ENCODE results near the gene EXOG.

The EXOG gene

GRCh38 chr3:38496131-38496910, at the start of gene EXOG:
EXOG (plus strand) TSS chr3:38496340; CDS start chr3:38496368, 28 bp downstream.
- peak; percentile 89 to 96 (median 94) for DNase-seq (ENCODE audit: low read depth in 3 of 3)

GRCh38 chr3:38446812-38447211, 49.3 kb upstream of the EXOG start:
- no peak for DNase-seq (ENCODE audit: low read depth in 3 of 3)

- DNase-seq (ENCODE audit: low read depth in 3 of 3), result no peak
These were observed 45.3 kb upstream of the EXOG start for GRCh38 chr3:38450853-38451252.

- DNase-seq (ENCODE audit: low read depth in 3 of 3), result peak; percentile 47 to 76 (median 53)
These were observed 42.8 kb upstream of the EXOG start, which contains the start of gene ACVR2B for GRCh38 chr3:38453075-38453912. ACVR2B (plus strand) TSS chr3:38453890; CDS start chr3:38454323, 433 bp downstream.

GRCh38 chr3:38453913-38454177, 42.3 kb upstream of the EXOG start:
- DNase-seq (ENCODE audit: low read depth in 3 of 3), result no peak

GRCh38 chr3:38454178-38454883, 41.8 kb upstream of the EXOG start:
- DNase-seq (ENCODE audit: low read depth in 3 of 3), result peak in 1 of 3 donors; percentile 22

GRCh38 chr3:38454884-38455638, 41.1 kb upstream of the EXOG start:
- DNase-seq (ENCODE audit: low read depth in 3 of 3), result peak in 2 of 3 donors; percentile 15 to 25

- no peak for DNase-seq (ENCODE audit: low read depth in 3 of 3)
These were observed 40.3 kb upstream of the EXOG start for GRCh38 chr3:38455639-38456430.

GRCh38 chr3:38457111-38458003, 38.8 kb upstream of the EXOG start:
- DNase-seq (ENCODE audit: low read depth in 3 of 3), result no peak

- no peak for DNase-seq (ENCODE audit: low read depth in 3 of 3)
These were observed 37.2 kb upstream of the EXOG start for GRCh38 chr3:38458796-38459498.

- no peak for DNase-seq (ENCODE audit: low read depth in 3 of 3)
These were observed 36.6 kb upstream of the EXOG start for GRCh38 chr3:38459499-38460048.

- no peak for DNase-seq (ENCODE audit: low read depth in 3 of 3)
These were observed 35.5 kb upstream of the EXOG start for GRCh38 chr3:38460377-38461270.

GRCh38 chr3:38465588-38466154, 30.5 kb upstream of the EXOG start:
- no peak for DNase-seq (ENCODE audit: low read depth in 3 of 3)

GRCh38 chr3:38468765-38469164, 27.4 kb upstream of the EXOG start:
- no peak for DNase-seq (ENCODE audit: low read depth in 3 of 3)

GRCh38 chr3:38469852-38470251, 26.3 kb upstream of the EXOG start:
- DNase-seq (ENCODE audit: low read depth in 3 of 3), result no peak

- no peak for DNase-seq (ENCODE audit: low read depth in 3 of 3)
These were observed 24.8 kb upstream of the EXOG start for GRCh38 chr3:38471260-38471857.

- DNase-seq (ENCODE audit: low read depth in 3 of 3), result no peak
These were observed 23.8 kb upstream of the EXOG start for GRCh38 chr3:38472342-38472741.
